Stimulated activated CD4-positive, alpha-beta T cell treated with anti-CD3 and anti-CD28 coated beads, TNF-alpha, amount 100 ng/mL, for 4 hours (primary cell): ENCODE measurements around the gene PTPN6.
A peak's percentile ranks its signal among the peaks of the same experiment; 100 is the strongest.

Experiments used
- DNase-seq, 3 experiments: peaks; one replicate each; pipeline ENCODE4 v3.0.0-alpha.2; 2020; ENCODE audit warnings: low read depth in 3 of 3

The PTPN6 gene

DNA sequence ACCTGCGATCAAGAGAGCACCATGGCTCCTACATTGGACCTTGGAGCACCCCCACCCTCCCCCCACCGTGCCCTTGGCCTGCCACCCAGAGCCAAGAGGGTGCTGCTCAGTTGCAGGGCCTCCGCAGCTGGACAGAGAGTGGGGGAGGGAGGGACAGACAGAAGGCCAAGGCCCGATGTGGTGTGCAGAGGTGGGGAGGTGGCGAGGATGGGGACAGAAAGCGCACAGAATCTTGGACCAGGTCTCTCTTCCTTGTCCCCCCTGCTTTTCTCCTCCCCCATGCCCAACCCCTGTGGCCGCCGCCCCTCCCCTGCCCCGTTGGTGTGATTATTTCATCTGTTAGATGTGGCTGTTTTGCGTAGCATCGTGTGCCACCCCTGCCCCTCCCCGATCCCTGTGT is 9.4 kb upstream of the PTPN6 start:
- no peak for DNase-seq

DNA sequence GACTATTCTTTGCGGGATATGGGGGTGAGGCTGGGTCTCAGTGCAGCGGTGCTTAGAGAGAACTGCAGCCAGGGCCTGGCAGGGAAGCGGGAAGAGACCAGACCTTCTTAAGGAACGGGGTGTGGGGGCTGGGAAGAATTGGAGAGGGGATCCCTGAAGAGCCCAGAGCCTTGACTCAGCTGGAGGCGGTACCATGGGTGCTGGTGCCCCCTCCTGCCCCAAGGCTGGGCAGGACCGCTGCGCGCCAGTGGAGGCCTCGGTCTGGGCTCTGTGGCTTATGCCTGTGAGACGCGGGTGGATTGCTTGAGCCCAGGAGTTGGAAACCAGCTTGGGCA is 8.9 kb upstream of the PTPN6 start:
- no peak for DNase-seq

DNA sequence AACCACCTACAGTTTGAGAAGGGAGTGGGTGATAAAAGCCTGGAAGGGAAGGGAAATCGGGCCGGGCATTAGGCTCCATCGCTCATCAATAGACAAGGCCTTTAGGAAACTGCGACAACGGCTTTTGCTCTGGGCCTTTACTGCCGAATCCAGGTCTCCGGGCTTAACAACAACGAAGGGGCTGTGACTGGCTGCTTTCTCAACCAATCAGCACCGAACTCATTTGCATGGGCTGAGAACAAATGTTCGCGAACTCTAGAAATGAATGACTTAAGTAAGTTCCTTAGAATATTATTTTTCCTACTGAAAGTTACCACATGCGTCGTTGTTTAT is 7.8 kb upstream of the PTPN6 start:
- peak in 1 of 3 experiments; percentile 52 for DNase-seq

- no peak for DNase-seq
Measured at GRCh38 chr12:6943722-6944380, 7.3 kb upstream of the PTPN6 start, which contains the start of the genes C12orf57 and RNU7-1. C12orf57 (plus strand) TSS chr12:6944022; CDS start chr12:6944122, 100 bp downstream. RNU7-1 (plus strand) TSS chr12:6943816.

- peak; percentile 71 to 76 (median 75) for DNase-seq
Measured at GRCh38 chr12:6944381-6945186, 6.6 kb upstream of the PTPN6 start.

DNA sequence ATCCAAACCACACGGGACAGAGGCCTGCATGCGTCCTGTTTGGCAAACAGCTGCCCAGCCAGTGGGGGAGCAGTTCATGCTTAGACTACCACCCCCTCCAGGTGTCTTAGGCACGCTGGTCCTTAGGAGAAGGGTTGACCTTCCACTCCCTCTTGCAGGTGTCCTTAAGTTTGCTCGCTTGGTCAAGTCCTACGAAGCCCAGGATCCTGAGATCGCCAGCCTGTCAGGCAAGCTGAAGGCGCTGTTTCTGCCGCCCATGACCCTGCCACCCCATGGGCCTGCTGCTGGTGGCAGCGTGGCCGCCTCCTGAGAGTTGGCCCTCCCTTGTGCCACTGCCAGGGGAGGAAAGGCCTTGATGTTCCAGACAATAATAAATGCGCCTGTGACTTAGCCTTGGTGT is 5.5 kb upstream of the PTPN6 start:
- DNase-seq, result no peak

DNA sequence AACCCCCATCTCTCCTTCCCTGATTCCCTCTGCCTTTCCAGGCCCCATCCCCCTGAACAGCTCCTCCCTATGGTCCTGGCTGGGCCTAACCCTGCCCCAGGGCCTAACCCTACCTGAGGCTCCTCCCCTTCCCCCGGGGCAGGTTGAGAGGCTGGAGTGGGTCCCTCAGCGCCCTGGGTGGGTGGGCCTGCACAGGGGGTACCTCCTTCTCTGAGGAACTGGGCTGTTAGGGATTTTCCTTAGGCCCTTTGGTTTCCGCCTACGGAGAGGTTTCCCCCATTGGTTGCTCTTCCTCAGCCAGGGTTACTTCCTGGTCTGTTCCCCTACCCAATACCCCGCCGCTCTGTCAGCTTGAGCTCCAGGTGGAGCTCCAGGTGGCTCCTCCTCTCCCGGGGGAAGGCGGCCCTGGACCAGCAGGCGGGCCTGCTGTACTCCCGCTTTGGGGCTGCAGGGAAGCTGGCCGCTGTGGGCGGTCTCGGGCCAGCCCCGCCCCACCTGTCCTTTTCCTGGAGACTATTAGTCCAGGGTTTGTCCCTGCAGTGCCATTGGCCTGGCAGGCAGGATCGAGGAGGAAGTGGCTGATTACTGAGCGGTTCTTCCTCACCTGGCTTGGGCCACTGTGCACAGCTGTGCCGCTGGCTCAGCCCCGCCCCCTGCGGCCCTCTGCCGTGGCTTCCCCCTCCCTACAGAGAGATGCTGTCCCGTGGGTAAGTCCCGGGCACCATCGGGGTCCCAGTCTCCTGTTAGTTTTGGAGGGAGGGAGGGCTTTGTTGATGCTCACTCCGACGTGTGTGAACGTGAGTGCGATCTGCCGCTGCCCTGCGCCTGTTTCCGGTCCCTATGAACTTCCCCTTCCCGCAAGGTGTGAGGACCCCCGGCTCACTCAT is 4.9 kb upstream of the PTPN6 start:
- DNase-seq, result no peak

GRCh38 chr12:6946920-6947374 is 4.2 kb upstream of the PTPN6 start:
- DNase-seq, result no peak

DNA sequence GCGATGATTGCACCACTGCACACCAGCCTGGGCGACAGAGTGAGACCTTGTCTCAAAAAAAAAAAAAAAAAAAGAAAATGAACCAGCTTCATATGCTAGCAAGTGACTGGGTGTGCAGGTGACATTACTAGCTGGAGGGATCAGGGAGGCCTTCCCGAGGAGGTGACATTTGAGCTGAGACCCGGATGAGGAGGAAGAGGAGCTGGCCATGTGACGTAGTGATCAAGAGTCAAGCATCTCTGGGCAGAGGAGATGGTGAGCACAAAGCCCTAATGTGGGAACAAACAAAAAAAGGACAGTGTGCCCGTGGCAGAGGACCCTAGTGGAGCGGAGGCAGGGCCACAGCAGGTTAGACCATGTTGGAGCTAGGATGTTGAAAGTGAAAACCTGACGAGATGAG is 3.5 kb upstream of the PTPN6 start:
- DNase-seq, result no peak

DNA sequence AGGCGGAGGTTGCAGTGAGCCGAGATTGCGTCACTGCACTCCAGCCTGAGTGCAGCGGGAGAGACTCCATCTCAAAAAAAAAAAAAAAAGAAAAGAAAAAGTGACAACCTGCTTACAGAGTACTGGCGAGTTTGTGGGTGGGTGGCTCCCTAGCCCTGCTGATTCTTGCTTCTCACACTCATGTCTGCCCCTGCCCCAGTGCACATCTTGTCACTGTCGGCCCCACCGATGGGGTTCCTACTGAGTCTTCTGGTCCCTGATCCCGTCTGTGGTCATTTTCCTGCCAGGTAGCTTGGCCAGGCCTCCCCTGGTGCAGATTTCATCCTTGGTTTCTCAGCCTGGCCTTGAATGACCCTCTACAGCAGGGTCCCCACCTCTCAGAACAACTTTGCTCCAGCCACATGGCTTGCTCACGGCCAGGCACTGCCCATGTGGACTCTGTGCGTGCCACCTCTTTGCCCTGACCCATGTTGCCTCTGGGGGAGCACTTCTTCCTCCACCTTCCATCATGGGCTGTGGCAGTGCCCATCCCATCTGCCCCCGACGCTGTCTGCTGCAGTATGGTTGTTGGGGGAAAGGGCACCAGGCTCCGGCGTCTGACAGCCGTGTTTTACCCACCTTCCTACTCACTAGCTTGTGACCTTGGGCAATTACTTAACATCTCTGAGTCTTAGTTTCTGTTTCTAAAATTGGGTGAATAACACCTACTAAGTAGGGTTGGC is 2.1 kb upstream of the PTPN6 start:
- no peak for DNase-seq

- DNase-seq, result no peak
Measured at GRCh38 chr12:6950401-6950801, 755 bp upstream of the PTPN6 start.

DNA sequence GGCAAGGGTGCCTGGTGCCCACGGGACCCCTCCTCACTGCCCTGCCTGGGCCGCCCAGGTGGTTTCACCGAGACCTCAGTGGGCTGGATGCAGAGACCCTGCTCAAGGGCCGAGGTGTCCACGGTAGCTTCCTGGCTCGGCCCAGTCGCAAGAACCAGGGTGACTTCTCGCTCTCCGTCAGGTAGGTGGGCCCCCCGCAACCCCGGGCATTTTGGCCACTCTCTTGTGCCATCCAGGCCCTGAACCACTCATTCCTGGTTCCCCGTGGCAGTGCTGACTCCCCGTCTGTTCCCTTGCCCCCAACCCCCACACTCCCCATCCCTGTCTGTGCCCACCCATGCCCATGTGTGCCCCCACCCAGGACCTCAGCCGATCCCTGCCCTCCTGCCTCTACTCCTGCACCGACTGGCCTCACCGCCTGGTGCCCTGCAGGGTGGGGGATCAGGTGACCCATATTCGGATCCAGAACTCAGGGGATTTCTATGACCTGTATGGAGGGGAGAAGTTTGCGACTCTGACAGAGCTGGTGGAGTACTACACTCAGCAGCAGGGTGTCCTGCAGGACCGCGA is 480 bp downstream of the PTPN6 start:
- DNase-seq, result no peak

GRCh38 chr12:6952121-6952862 is 1.1 kb downstream of the PTPN6 start:
- DNase-seq, result no peak

GRCh38 chr12:6952863-6953441 is 1.8 kb downstream of the PTPN6 start:
- no peak for DNase-seq

- peak in 2 of 3 experiments; percentile 77 to 82 for DNase-seq
Measured at GRCh38 chr12:6953442-6954315, 2.5 kb downstream of the PTPN6 start.

DNA sequence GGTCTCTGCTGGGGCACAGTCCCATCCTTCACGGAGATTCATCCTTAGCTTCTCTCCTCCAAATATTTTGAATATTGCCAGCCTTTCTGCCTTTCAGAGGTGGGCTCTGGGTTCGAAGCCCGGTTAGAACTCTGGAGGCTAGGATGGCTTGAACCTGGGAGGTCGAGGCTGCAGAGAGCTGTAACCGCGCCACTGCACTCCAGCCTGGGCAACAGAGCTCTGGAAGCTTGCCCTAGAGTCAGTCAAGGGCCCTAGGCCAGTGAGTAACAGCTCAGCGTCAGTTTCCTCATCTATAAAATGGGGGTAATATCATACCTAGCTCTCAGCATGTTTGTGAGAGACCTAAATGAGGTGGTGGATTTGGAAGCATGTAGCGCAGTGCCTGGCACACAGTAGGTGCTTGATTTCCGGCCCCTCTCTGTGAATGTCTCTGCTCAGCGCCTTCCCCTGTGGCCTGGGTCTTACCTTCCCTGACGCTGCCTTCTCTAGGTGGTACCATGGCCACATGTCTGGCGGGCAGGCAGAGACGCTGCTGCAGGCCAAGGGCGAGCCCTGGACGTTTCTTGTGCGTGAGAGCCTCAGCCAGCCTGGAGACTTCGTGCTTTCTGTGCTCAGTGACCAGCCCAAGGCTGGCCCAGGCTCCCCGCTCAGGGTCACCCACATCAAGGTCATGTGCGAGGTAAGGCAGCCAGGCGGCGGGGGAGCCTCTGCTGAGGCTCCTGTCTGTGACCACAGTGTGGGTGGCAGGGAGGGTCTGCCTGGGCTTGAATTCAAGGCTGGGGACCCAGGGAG is 3.4 kb downstream of the PTPN6 start:
- no peak for DNase-seq

- DNase-seq, result no peak
Measured at GRCh38 chr12:6955108-6956020, 4.2 kb downstream of the PTPN6 start.
